ENCODE results near the gene DCAF6. TPM values are rescaled to one million over a fixed set of nuclear protein-coding genes. Genes with fewer than 3 reads are reported as not detected.

Gene DCAF6
- total RNA-seq, 1 donor from 2014 or later = 28.6 TPM

DNA sequence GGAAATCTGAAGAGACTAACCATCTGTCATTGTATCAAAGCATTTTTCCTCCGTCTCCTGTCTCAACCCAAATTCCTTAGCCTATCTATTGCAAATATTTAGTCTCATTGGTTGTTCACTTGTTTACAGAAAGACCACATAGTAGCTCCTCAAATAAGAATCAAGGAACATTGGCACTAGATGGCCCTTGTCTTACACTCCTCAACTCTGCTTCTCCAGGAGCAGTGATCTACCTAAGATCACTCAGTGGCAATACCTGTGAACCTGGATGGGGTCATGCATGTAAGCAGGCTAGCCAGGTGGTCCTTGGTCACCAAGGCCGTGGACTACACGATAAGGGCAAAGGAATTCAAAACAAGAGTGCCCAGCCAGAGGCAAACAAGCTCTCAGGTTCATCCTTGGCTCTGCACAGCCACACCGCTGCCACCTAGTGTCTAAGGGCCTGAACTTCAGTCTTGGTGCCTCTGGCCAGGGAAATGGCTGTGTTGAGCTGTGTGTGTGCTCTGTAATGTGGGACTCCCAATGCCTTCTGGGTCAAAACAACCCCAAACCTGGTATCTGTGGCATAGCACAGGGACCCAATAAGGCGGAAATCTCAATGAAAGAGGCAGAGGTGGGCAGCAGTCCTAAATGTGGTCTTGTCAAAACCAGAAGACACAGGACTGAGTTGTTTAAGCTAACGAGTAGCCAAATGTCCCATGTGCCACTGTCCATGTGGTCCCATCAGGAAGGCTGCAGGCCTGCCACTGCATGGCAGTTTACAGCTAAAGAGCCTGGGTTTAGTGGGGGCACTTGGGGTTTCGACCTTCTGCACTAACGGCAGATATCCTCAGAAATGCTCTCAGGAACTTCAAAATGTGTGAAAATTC is 145.8 kb downstream of the DCAF6 start:
- H3K4me2 ChIP-seq = no peak overlapping the region
- H3F3A ChIP-seq (ENCODE audit: low read depth) = peaks cover 10% of the 10 kb centered on the region
- peaks cover 5% of the 10 kb centered on the region for H3K27me3 Mint-ChIP-seq (ENCODE audit: insufficient read depth, low read depth)
- no peak overlapping the region for H2AFZ ChIP-seq (replicated peaks)
- no peak overlapping the region for H3K27ac ChIP-seq
- no peaks in the 10 kb centered on the region for H3K9me3 Mint-ChIP-seq
- peaks cover 12% of the 10 kb centered on the region for H3K36me3 Mint-ChIP-seq
- no peaks in the 10 kb centered on the region for H3K79me2 ChIP-seq (ENCODE audit: low read depth)
- H3K4me3 Mint-ChIP-seq = no peak overlapping the region
- no peak overlapping the region for H3K27ac Mint-ChIP-seq
- no peaks in the 10 kb centered on the region for H3K36me3 ChIP-seq
- peaks cover 22% of the 10 kb centered on the region for H4K20me1 ChIP-seq (ENCODE audit: low read depth)
- no peak overlapping the region for H3K4me3 ChIP-seq
- peak; percentile 82 for DNase-seq (ENCODE audit: low spot score)
- no peaks in the 10 kb centered on the region for H3K4me1 ChIP-seq
- H3K27me3 ChIP-seq = no peaks in the 10 kb centered on the region
- H3K9me3 ChIP-seq (ENCODE audit: low read depth) = no peaks in the 10 kb centered on the region
- no peak overlapping the region for H3K9ac ChIP-seq
- TF ChIP-seq EZH2phosphoT487 (IDR thresholded peaks at IDR 0.05) (no peak), EZH2 (IDR thresholded peaks at IDR 0.05) (no peak)
- TF ChIP-seq, protein P1, sequence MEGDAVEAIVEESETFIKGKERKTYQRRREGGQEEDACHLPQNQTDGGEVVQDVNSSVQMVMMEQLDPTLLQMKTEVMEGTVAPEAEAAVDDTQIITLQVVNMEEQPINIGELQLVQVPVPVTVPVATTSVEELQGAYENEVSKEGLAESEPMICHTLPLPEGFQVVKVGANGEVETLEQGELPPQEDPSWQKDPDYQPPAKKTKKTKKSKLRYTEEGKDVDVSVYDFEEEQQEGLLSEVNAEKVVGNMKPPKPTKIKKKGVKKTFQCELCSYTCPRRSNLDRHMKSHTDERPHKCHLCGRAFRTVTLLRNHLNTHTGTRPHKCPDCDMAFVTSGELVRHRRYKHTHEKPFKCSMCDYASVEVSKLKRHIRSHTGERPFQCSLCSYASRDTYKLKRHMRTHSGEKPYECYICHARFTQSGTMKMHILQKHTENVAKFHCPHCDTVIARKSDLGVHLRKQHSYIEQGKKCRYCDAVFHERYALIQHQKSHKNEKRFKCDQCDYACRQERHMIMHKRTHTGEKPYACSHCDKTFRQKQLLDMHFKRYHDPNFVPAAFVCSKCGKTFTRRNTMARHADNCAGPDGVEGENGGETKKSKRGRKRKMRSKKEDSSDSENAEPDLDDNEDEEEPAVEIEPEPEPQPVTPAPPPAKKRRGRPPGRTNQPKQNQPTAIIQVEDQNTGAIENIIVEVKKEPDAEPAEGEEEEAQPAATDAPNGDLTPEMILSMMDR (IDR thresholded peaks at IDR 0.05) = peak; percentile 81
- H3K4me1 Mint-ChIP-seq = peaks cover 6% of the 10 kb centered on the region

DNA sequence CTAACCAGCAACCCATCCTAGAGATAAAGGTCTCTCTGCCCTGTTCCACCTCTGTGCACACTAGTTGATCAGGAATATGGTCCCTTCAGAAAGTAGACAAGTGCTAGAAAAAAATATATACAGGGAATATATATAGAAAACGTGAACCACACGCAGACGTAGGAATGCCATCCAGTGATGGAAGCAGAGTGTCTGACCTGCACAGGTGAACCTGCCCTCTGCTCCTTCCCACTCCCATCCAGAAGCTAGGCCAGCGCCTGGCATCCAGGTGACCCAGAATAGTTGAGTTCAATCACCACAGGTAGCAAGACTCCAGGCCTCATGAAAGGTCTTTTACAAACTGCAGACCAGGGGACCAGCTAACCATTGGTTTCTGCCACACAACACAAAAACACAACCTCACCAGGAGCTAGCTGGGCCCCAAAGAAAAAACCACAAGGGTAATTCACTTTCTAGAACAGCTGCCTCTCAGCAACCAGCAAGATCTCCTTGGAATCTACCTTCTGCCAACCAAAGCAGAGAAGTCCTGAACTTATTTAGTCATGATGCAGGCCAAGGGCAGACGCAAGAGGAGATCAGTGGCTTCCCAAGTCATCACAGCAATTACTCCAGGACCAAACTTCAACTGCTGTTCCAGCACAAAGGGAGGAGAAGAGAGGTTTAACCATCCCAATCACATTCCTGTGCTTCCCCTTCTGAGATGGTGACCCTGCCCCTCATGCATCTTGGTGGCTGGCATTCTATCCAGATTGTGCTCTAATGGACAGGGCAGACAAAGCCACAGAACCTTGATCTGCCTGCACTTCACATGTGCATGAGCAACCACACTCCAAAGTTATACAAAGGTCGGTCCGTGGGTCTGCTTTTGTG is 147.2 kb downstream of the DCAF6 start:
- H3F3A ChIP-seq (ENCODE audit: low read depth) = peaks cover 10% of the 10 kb centered on the region
- Mint-ChIP-seq H3K4me1 (peaks cover 7% of the 10 kb centered on the region), H3K27ac (no peak overlapping the region), H3K36me3 (peaks cover 17% of the 10 kb centered on the region), H3K9me3 (no peaks in the 10 kb centered on the region), H3K4me3 (no peak overlapping the region), H3K27me3 (ENCODE audit: insufficient read depth, low read depth) (peaks cover 7% of the 10 kb centered on the region)
- H3K36me3 ChIP-seq = no peaks in the 10 kb centered on the region
- no peak overlapping the region for H3K4me3 ChIP-seq
- no peaks in the 10 kb centered on the region for H3K79me2 ChIP-seq (ENCODE audit: low read depth)
- H3K4me2 ChIP-seq = no peak overlapping the region
- TF ChIP-seq EZH2 (IDR thresholded peaks at IDR 0.05) (no peak), EZH2phosphoT487 (IDR thresholded peaks at IDR 0.05) (no peak)
- TF ChIP-seq, protein P1 (IDR thresholded peaks at IDR 0.05) = no peak
- peaks cover 22% of the 10 kb centered on the region for H4K20me1 ChIP-seq (ENCODE audit: low read depth)
- no peaks in the 10 kb centered on the region for H3K9me3 ChIP-seq (ENCODE audit: low read depth)
- H3K9ac ChIP-seq = no peak overlapping the region
- DNase-seq (ENCODE audit: low spot score) = no peak
- no peaks in the 10 kb centered on the region for H3K4me1 ChIP-seq
- H2AFZ ChIP-seq (replicated peaks) = no peak overlapping the region
- no peak overlapping the region for H3K27ac ChIP-seq
- H3K27me3 ChIP-seq = no peaks in the 10 kb centered on the region

DNA sequence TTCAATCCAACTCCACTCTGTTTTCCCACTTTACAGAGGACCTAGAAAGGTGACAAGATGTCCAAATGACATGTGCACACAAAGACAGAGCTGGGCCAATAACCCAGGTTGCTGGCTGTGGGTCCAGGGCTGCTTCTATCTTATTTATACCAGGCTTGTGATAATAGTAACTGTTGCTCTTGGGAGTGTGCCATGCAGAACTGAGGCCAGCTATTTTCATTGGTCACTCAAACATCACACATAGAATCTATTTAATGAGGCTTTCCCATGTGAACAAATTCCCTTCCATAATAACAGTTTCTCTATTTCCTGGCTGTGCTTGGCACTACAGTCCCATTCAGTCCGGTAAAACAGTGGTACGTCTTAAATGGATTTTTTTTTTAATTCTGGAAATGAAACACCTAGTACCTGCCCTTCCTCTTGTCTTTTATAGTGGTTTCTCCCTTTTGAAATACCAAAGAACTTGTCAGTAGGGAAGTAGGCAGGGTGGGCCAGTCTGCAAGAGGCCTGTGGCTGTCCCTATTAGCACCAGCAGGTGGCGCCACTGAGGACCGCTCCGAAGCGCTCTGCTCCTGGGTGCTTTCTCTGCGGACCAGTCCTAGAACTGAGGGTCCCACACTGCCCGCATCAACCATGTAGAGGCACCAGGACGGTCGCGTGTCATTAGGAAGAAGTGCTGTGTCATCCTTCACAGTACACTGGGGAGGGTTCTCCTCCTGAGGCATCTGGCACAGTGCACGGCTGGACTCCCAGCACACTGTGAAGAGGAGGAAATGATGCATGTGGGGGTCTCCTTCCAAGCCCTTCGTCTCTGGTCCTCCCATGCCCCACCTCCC is 148.1 kb downstream of the DCAF6 start:
- Histone ChIP-seq H3K4me3 (no peak overlapping the region), H4K20me1 (ENCODE audit: low read depth) (peaks cover 22% of the 10 kb centered on the region), H3K27ac (no peak overlapping the region), H3K79me2 (ENCODE audit: low read depth) (no peaks in the 10 kb centered on the region), H3K9me3 (ENCODE audit: low read depth) (no peaks in the 10 kb centered on the region), H3K27me3 (no peaks in the 10 kb centered on the region), H2AFZ (replicated peaks) (no peak overlapping the region), H3K4me1 (no peaks in the 10 kb centered on the region), H3K9ac (no peak overlapping the region), H3K36me3 (no peaks in the 10 kb centered on the region), H3K4me2 (no peak overlapping the region), H3F3A (ENCODE audit: low read depth) (peaks cover 10% of the 10 kb centered on the region)
- Mint-ChIP-seq H3K27me3 (ENCODE audit: insufficient read depth, low read depth) (peaks cover 6% of the 10 kb centered on the region), H3K4me3 (no peak overlapping the region), H3K36me3 (peaks cover 23% of the 10 kb centered on the region), H3K4me1 (peaks cover 7% of the 10 kb centered on the region), H3K27ac (no peak overlapping the region), H3K9me3 (no peaks in the 10 kb centered on the region)
- DNase-seq (ENCODE audit: low spot score) = peak; percentile 75
- TF ChIP-seq, protein P1 (IDR thresholded peaks at IDR 0.05) = peak; percentile 94
- TF ChIP-seq EZH2phosphoT487 (IDR thresholded peaks at IDR 0.05) = no peak
- no peak for TF ChIP-seq EZH2 (IDR thresholded peaks at IDR 0.05)
